Glomerular visceral epithelial cell (primary cell): ENCODE data around the gene MRPS6.

ENCODE experiments used
- DNase-seq: peaks from one replicate; pipeline ENCODE4 v3.0.0-alpha.2; 2016; ENCODE audit errors: extremely low spot score

The MRPS6 gene

GRCh38 chr21:34180826-34181359, 107.5 kb downstream of the MRPS6 start:
- no peak for DNase-seq

- DNase-seq: no peak
Observed at GRCh38 chr21:34181431-34182039, 108.2 kb downstream of the MRPS6 start.

GRCh38 chr21:34182436-34182835, 109.1 kb downstream of the MRPS6 start:
- no peak for DNase-seq

GRCh38 chr21:34183331-34183928, 110.1 kb downstream of the MRPS6 start:
- no peak for DNase-seq

- DNase-seq: no peak
Observed at GRCh38 chr21:34184232-34184631, 110.9 kb downstream of the MRPS6 start.

GRCh38 chr21:34185026-34185750, 111.8 kb downstream of the MRPS6 start:
- DNase-seq: no peak

- no peak for DNase-seq
Observed at GRCh38 chr21:34186109-34186719, 112.8 kb downstream of the MRPS6 start.

GRCh38 chr21:34187935-34188334, 114.6 kb downstream of the MRPS6 start:
- DNase-seq: no peak

GRCh38 chr21:34189506-34189905, 116.1 kb downstream of the MRPS6 start:
- DNase-seq: no peak

- DNase-seq: no peak
Observed at GRCh38 chr21:34190576-34191321, 117.4 kb downstream of the MRPS6 start.

- no peak for DNase-seq
Observed at GRCh38 chr21:34191876-34192275, 118.5 kb downstream of the MRPS6 start.
